Measurements from ENCODE around the gene SPRED2.

DNA sequence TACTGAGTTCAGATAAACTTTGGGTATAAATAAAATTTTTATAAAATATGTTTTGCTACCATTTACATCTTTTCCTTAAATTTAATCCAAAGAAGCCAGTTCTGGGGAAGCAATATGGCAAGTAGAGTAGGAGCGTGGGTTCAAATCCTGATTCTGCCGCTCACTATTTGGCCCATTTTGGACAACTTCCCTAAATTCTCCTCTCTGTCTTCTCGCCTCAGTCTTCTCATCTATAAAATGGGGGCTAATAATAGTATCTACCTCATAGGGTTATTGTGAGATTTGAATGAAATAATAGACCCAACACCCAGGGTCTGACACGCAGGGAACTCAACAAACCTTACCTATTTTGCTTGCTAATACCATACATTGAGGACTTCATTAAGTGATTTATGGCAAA, 145.0 kb downstream of the SPRED2 start:
- TF ChIP-seq, protein P1, sequence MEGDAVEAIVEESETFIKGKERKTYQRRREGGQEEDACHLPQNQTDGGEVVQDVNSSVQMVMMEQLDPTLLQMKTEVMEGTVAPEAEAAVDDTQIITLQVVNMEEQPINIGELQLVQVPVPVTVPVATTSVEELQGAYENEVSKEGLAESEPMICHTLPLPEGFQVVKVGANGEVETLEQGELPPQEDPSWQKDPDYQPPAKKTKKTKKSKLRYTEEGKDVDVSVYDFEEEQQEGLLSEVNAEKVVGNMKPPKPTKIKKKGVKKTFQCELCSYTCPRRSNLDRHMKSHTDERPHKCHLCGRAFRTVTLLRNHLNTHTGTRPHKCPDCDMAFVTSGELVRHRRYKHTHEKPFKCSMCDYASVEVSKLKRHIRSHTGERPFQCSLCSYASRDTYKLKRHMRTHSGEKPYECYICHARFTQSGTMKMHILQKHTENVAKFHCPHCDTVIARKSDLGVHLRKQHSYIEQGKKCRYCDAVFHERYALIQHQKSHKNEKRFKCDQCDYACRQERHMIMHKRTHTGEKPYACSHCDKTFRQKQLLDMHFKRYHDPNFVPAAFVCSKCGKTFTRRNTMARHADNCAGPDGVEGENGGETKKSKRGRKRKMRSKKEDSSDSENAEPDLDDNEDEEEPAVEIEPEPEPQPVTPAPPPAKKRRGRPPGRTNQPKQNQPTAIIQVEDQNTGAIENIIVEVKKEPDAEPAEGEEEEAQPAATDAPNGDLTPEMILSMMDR (IDR thresholded peaks at IDR 0.05 in 8 of 11, conservative IDR thresholded peaks at IDR 0.05 in 3 of 11), result no peak
- TF ChIP-seq POLR2A (IDR thresholded peaks at IDR 0.05), result no peak
- TF ChIP-seq POLR2AphosphoS5 (IDR thresholded peaks at IDR 0.05), result no peak

Data from spleen (tissue), 7 donors.